CD4-positive, alpha-beta memory T cell (primary cell): ENCODE measurements around the gene UBTD1. TPM values are rescaled to one million over a fixed set of nuclear protein-coding genes. Genes with fewer than 3 reads are reported as not detected.

Experiments
- polyA plus RNA-seq, 2 donors: library from polyadenylated mRNA; unstranded; fragments of 300-500 nt; fragmentation: Illumina TruSeq; gene quantifications; one replicate each; pipeline ENCODE4 v1.2.3, GENCODE V29; 2021
- total RNA-seq, 2 experiments: library from RNA; stranded (reverse); gene quantifications; one replicate each; pipeline ENCODE4 v1.2.3, GENCODE V29; 2021

UBTD1 gene
- total and polyA plus RNA-seq, 4 experiments from 2014 or later = 1.3 to 1.9 (median 1.8) TPM

Other genes starting within 250 kb of the UBTD1 start
- gene ARHGAP19, start 206.3 kb upstream of the UBTD1 start, total RNA-seq = 10 to 100 TPM; 17.0 to 19.3 TPM
- gene ARHGAP19, start 206.3 kb upstream of the UBTD1 start, polyA plus RNA-seq = 1 to 10 TPM; 6.8 to 9.4 TPM
- gene FRAT1, start 179.7 kb upstream of the UBTD1 start, total RNA-seq = 10 to 100 TPM; 20.2 to 21.8 TPM
- 10 to 100 TPM in 1 of 2 donors, 1 to 10 TPM in 1; 9.0 to 12.5 TPM for gene FRAT1, start 179.7 kb upstream of the UBTD1 start, polyA plus RNA-seq
- gene FRAT2, start 164.2 kb upstream of the UBTD1 start, total RNA-seq = 10 to 100 TPM; 28.7 to 30.4 TPM
- 10 to 100 TPM; 13.1 to 15.6 TPM for gene FRAT2, start 164.2 kb upstream of the UBTD1 start, polyA plus RNA-seq
- gene RRP12, start 97.6 kb upstream of the UBTD1 start, total RNA-seq = 10 to 100 TPM; 18.2 to 20.0 TPM
- 1 to 10 TPM; 6.3 to 7.7 TPM for gene RRP12, start 97.6 kb upstream of the UBTD1 start, polyA plus RNA-seq
- 100 to 1,000 TPM in 1 of 2 experiments, 10 to 100 TPM in 1; 95.7 to 102 TPM for gene PGAM1, start 72.7 kb upstream of the UBTD1 start, total RNA-seq
- gene PGAM1, start 72.7 kb upstream of the UBTD1 start, polyA plus RNA-seq = 100 to 1,000 TPM; 300 to 371 TPM
- gene EXOSC1, start 52.9 kb upstream of the UBTD1 start, total RNA-seq = 10 to 100 TPM; 60.6 to 62.7 TPM
- 10 to 100 TPM; 93.3 to 93.7 TPM for gene EXOSC1, start 52.9 kb upstream of the UBTD1 start, polyA plus RNA-seq
- 10 to 100 TPM; 29.6 to 29.7 TPM for gene ZDHHC16, start 52.7 kb upstream of the UBTD1 start, total RNA-seq
- gene ZDHHC16, start 52.7 kb upstream of the UBTD1 start, polyA plus RNA-seq = 10 to 100 TPM; 33.9 to 52.1 TPM
- gene MMS19, start 502 bp upstream of the UBTD1 start, total RNA-seq = 100 to 1,000 TPM; 109 to 111 TPM
- 10 to 100 TPM; 35.9 to 43.1 TPM for gene MMS19, start 502 bp upstream of the UBTD1 start, polyA plus RNA-seq
- gene ANKRD2, start 73.9 kb downstream of the UBTD1 start, total RNA-seq = not detected
- gene ANKRD2, start 73.9 kb downstream of the UBTD1 start, polyA plus RNA-seq = not detected
- not detected for gene HOGA1, start 85.5 kb downstream of the UBTD1 start, total RNA-seq
- not detected for gene HOGA1, start 85.5 kb downstream of the UBTD1 start, polyA plus RNA-seq
- not detected for gene C10orf62, start 90.8 kb downstream of the UBTD1 start, total RNA-seq
- gene C10orf62, start 90.8 kb downstream of the UBTD1 start, polyA plus RNA-seq = not detected
- 1 to 10 TPM; 2.1 to 3.0 TPM for gene MORN4, start 134.6 kb downstream of the UBTD1 start, total RNA-seq
- gene MORN4, start 134.6 kb downstream of the UBTD1 start, polyA plus RNA-seq = 1 to 10 TPM in 1 of 2 donors, under 1 TPM in 1; 0.94 to 1.1 TPM
- gene PI4K2A, start 141.7 kb downstream of the UBTD1 start, total RNA-seq = 1 to 10 TPM; 9.8 to 9.9 TPM
- gene PI4K2A, start 141.7 kb downstream of the UBTD1 start, polyA plus RNA-seq = 1 to 10 TPM; 8.5 TPM
- 1 to 10 TPM; 1.9 to 2.2 TPM for gene AVPI1, start 188.3 kb downstream of the UBTD1 start, total RNA-seq
- gene AVPI1, start 188.3 kb downstream of the UBTD1 start, polyA plus RNA-seq = 1 to 10 TPM; 1.8 to 5.6 TPM
- 1 to 10 TPM; 1.3 to 2.1 TPM for gene MARVELD1, start 214.8 kb downstream of the UBTD1 start, total RNA-seq
- gene MARVELD1, start 214.8 kb downstream of the UBTD1 start, polyA plus RNA-seq = under 1 TPM; 0.22 to 0.88 TPM
- 10 to 100 TPM; 59.5 to 64.5 TPM for gene ZFYVE27, start 238.2 kb downstream of the UBTD1 start, total RNA-seq
- 10 to 100 TPM; 26.8 to 28.8 TPM for gene ZFYVE27, start 238.2 kb downstream of the UBTD1 start, polyA plus RNA-seq